Left lobe of liver (tissue), 2 donors: ENCODE results near the gene RNU1-1. TPM values are rescaled to one million over a fixed set of nuclear protein-coding genes. Genes with fewer than 3 reads are reported as not detected.

ENCODE experiments used
- ATAC-seq: fragments of 200-7000 bp; cut with Tn5 transposase; one replicate; pipeline ENCODE4 v1.9.1; 2020; ENCODE audit warnings: mild to moderate bottlenecking, moderate library complexity
- DNase-seq: peaks from one replicate; pipeline ENCODE4 v3.0.0-alpha.2; 2020; ENCODE audit warnings: low spot score
- total RNA-seq: library from RNA; stranded (reverse); gene quantifications from one replicate; pipeline ENCODE4 v1.2.1, GENCODE V29; 2021
- donor health status: DM: no; HTN: no; CAD: no; lungs with moderate emphysema.
- donor health status: DM: no; HTN: yes; CAD: no.

The RNU1-1 gene
- total RNA-seq, 1 donor from 2014 or later: 1,159 TPM

DNA sequence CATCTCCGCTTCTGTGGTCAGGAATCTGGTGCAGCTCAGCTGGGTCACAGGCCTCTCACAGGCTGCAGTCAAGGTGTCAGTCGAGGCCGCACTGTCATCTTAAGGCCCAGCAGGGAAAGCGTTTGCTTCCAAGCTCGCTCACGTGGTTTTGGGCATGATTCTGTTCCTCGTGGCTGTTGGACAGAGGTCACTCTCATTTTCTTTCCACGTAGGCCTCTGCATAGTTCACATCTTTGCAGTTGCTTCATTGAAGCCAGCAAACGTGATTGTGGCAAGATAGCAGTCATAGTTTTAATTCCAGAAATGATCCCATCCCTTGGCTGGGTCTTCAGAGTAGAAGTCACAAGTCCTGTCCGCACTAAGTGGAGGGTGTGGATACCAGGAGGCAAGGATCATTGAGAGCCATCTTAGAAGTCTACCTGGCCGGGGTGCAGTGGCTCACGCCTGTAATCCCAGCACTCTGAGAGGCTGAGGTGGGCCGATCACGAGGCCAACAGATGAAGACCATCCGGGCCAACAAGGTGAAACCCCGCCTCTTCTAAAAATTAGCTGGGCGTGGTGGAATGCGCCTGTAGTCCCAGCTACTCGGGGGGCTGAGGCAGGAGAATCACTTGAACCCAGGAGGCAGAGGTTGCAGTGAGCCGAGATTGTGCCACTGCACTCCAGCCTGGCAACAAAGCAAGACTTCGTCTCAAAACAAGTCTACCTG, 49.0 kb downstream of the RNU1-1 start:
- DNase-seq: no peak
- no peak for ATAC-seq

Other genes starting within 250 kb of the RNU1-1 start
- gene FBXO42, start 161.8 kb downstream of the RNU1-1 start, total RNA-seq: 9.0 TPM
- gene SZRD1, start 147.0 kb downstream of the RNU1-1 start, total RNA-seq: 42.1 TPM
- not detected for gene SPATA21, start 76.9 kb downstream of the RNU1-1 start, total RNA-seq
- gene NECAP2, start 73.6 kb downstream of the RNU1-1 start, total RNA-seq: 17.8 TPM
- 23.0 TPM for gene NBPF1, start 99.3 kb upstream of the RNU1-1 start, total RNA-seq
- gene RNU1-3, start 152.7 kb upstream of the RNU1-1 start, total RNA-seq: 1,159 TPM
- 1,159 TPM for gene RNU1-4, start 226.2 kb upstream of the RNU1-1 start, total RNA-seq